K562 (cell line): ENCODE measurements around the gene NDFIP1. TPM values are rescaled to one million over a fixed set of nuclear protein-coding genes. Genes with fewer than 3 reads are reported as not detected.

ENCODE experiments used
- ATAC-seq: fragments of 200-7000 bp; cut with Tn5 transposase; 3 replicates; pipeline ENCODE4 v1.9.1; 2020; ENCODE audit warnings: moderate library complexity
- BruUV-seq: library from RNA; stranded (reverse); fragments of 400-500 nt; replicated peaks from 2 replicates; lab custom pipeline; 2021; lab: Mats Ljungman, UMichigan
- CTCF ChIA-PET: fragments of 300-600 bp; formaldehyde crosslinking; extraction: SDS; loops from one replicate; lab custom pipeline; 2021; ENCODE audit warnings: low intra/inter-chr PET ratio; lab: Yijun Ruan, JAX
- POLR2A ChIA-PET: fragments of 300-600, 350-650 bp; sonication (Branson Sonifier 250); formaldehyde crosslinking; extraction: SDS; loops from one replicate; lab custom pipeline; 2021; ENCODE audit warnings: antibody characterized with exemption, inconsistent platforms; lab: Yijun Ruan, JAX
- DNase-seq, 4 experiments: peaks; one replicate each; pipeline versions ENCODE4 v3.0.0 to v3.0.0-alpha.2; 2011 to 2018; ENCODE audit warnings: low spot score in 3 of 4, mixed read lengths in 3 of 4; ENCODE audit errors: extremely low read depth in 1 of 4
- FAIRE-seq: peaks from 2 replicates; lab custom pipeline; 2011; peaks lifted over from hg19 to GRCh38; lab: Jason Lieb, UNC
- H2AFZ ChIP-seq: 2 replicates; pipeline ENCODE4 v1.6.0; 2011; ENCODE audit warnings: low read depth, low read length, control low read depth, inconsistent platforms
- H3K27ac ChIP-seq: fragments of 200-600 bp; 3 replicates; pipeline ENCODE4 v1.8.0; 2011; ENCODE audit warnings: low read depth, mild to moderate bottlenecking, control low read depth, inconsistent platforms, low read length, moderate library complexity, mixed read lengths; ENCODE audit errors: extremely low read depth
- H3K27me3 ChIP-seq, 2 experiments: fragments of 300-600 bp in 1 of 2; 2 replicates in 1 of 2; 3 replicates in 1 of 2; pipeline versions ENCODE4 v1.6.0 to v1.8.0; 2011; ENCODE audit warnings: inconsistent platforms in 2 of 2, low read length in 2 of 2, mild to moderate bottlenecking in 1 of 2, mixed read lengths in 1 of 2, moderate library complexity in 1 of 2; ENCODE audit not compliant: control insufficient read depth in 2 of 2, insufficient read depth in 2 of 2
- H3K36me3 ChIP-seq: fragments of 300-600 bp; 3 replicates; pipeline ENCODE4 v1.8.0; 2011; ENCODE audit warnings: mild to moderate bottlenecking, low read length, inconsistent platforms; ENCODE audit not compliant: control insufficient read depth, insufficient read depth
- H3K4me1 ChIP-seq, 2 experiments: fragments of 200-600 bp in 1 of 2; replicated peaks in 1 of 2; 2 replicates in 1 of 2; 3 replicates in 1 of 2; pipeline versions ENCODE4 v1.5.1 to v1.8.0; 2011; ENCODE audit warnings: inconsistent platforms in 2 of 2, low read length in 2 of 2, mild to moderate bottlenecking in 1 of 2, mixed read lengths in 1 of 2, moderate library complexity in 1 of 2; ENCODE audit not compliant: control insufficient read depth in 2 of 2, insufficient read depth in 2 of 2
- H3K4me2 ChIP-seq: 2 replicates; pipeline ENCODE4 v1.6.1; 2011; ENCODE audit warnings: low read length, control low read depth, inconsistent platforms, mixed read lengths; ENCODE audit not compliant: insufficient read depth
- H3K4me3 ChIP-seq: fragments of 200-600 bp; sonication (generic), shearing (Covaris generic); 2 replicates; pipeline ENCODE4 v1.5.1; 2016; ENCODE audit warnings: control low read depth, inconsistent platforms
- H3K79me2 ChIP-seq: fragments of 200-600 bp; 3 replicates; pipeline ENCODE4 v1.8.0; 2011; ENCODE audit warnings: low read length, inconsistent platforms; ENCODE audit not compliant: control insufficient read depth, insufficient read depth
- H3K9ac ChIP-seq, 2 experiments: 2 replicates each; pipeline versions ENCODE4 v1.6.0 to v1.6.1; 2011; ENCODE audit warnings: low read depth in 2 of 2, low read length in 2 of 2, control low read depth in 1 of 2, inconsistent platforms in 1 of 2, mild to moderate bottlenecking in 1 of 2, mixed read lengths in 1 of 2; ENCODE audit not compliant: insufficient read depth in 1 of 2
- H3K9me1 ChIP-seq: one replicate; pipeline ENCODE4 v1.6.0; 2011; ENCODE audit warnings: inconsistent platforms, mild to moderate bottlenecking, low read length, moderate library complexity; ENCODE audit not compliant: control insufficient read depth, insufficient read depth
- H3K9me3 ChIP-seq: replicated peaks from 2 replicates; pipeline ENCODE4 v1.5.1; 2011; ENCODE audit warnings: low read depth, low read length, inconsistent platforms; ENCODE audit not compliant: control insufficient read depth, insufficient read depth
- H4K20me1 ChIP-seq: replicated peaks from 2 replicates; pipeline ENCODE4 v1.6.1; 2011; ENCODE audit warnings: low read length, inconsistent platforms, mixed read lengths; ENCODE audit not compliant: control insufficient read depth, insufficient read depth
- ATF6 ChIP-seq: sonication (generic); formaldehyde crosslinking; IDR thresholded peaks from 2 replicates; pipeline ENCODE4 v1.4.0; 2020; ENCODE audit warnings: mild to moderate bottlenecking, missing genetic modification reagents
- CCNT2 ChIP-seq: IDR thresholded peaks from 2 replicates; pipeline ENCODE4 v1.6.1; 2011; ENCODE audit warnings: borderline replicate concordance, low read depth, mild to moderate bottlenecking, moderate library complexity, mixed read lengths, low read length; ENCODE audit not compliant: insufficient read length; ENCODE audit errors: extremely low read depth
- CTCFL ChIP-seq: IDR thresholded peaks from 2 replicates; pipeline ENCODE4 v1.6.1; 2011; ENCODE audit warnings: borderline replicate concordance, low read depth, mild to moderate bottlenecking, moderate library complexity, low read length; ENCODE audit not compliant: insufficient read depth, poor library complexity, severe bottlenecking
- KDM5B ChIP-seq: fragments of 200-600 bp; sonication (generic); IDR thresholded peaks from 2 replicates; pipeline ENCODE4 v1.6.1; 2012; ENCODE audit warnings: low read depth, mild to moderate bottlenecking, moderate library complexity, low read length, control low read depth, inconsistent platforms; ENCODE audit not compliant: insufficient replicate concordance
- KHSRP ChIP-seq: fragments of 450-650 bp; IDR thresholded peaks from 2 replicates; pipeline ENCODE4 v1.6.1; 2017
- MCM7 ChIP-seq, 2 experiments: fragments of 450-650 bp; IDR thresholded peaks; 2 replicates each; pipeline ENCODE4 v1.6.1; 2016 to 2018
- NFIC ChIP-seq: fragments of 450-650 bp; IDR thresholded peaks from 2 replicates; pipeline ENCODE4 v1.6.1; 2017; ENCODE audit warnings: mild to moderate bottlenecking, inconsistent platforms
- RBM22 ChIP-seq: fragments of 200-400 bp; formaldehyde crosslinking; IDR thresholded peaks from 2 replicates; pipeline ENCODE4 v1.6.1; 2018; ENCODE audit warnings: low read length, low read depth; ENCODE audit not compliant: poor library complexity, severe bottlenecking
- ZBTB1 ChIP-seq: sonication (generic); formaldehyde crosslinking; IDR thresholded peaks from 2 replicates; pipeline ENCODE4 v1.8.1; 2023; ENCODE audit warnings: missing genetic modification reagents, low read depth, mild to moderate bottlenecking, borderline replicate concordance
- ZNF764 ChIP-seq: fragments of 250-450 bp; sonication (Bioruptor Pico); IDR thresholded peaks from 2 replicates; pipeline ENCODE4 v1.4.0; 2020; ENCODE audit warnings: low read depth, mild to moderate bottlenecking, moderate library complexity
- WGBS: fragments of 100-300 bp; shearing (Covaris generic); methylation state at CpG from one replicate; pipeline ENCODE4 v1.1.6; 2016; ENCODE audit warnings: low coverage, mixed read lengths; ENCODE audit not compliant: insufficient coverage; ENCODE audit errors: missing lambda C conversion rate; 5-methylcytosine and 5-hydroxymethylcytosine counted together
- in situ Hi-C: fragments of 300-500 bp; cut with MboI; formaldehyde crosslinking; loops from 4 replicates; pipeline ENCODE4 v1.15.0; 2018; ENCODE audit warnings: inconsistent platforms, mixed read lengths
- intact Hi-C: fragments of 100-400 bp; cut with micrococcal nuclease; formaldehyde crosslinking; loops from 2 replicates; pipeline ENCODE4 v1.14.2; 2022
- polyA plus RNA-seq, 8 experiments: library from polyadenylated mRNA; depleted of rRNA in 4 of 8; stranded (reverse) in 5 of 8; unstranded in 3 of 8; fragments of >200 nt; fragmentation: Nextera tagmentation in 2 of 8; fragmentation: Illumina TruSeq in 1 of 8; extraction: Ambion mirVana in 2 of 8; extraction: Trizol in 1 of 8; gene quantifications; 2 replicates each; pipeline versions ENCODE4 v1.2.1 to v1.2.3, GENCODE V29; 2011 to 2014; ENCODE audit warnings: inconsistent platforms in 1 of 8, missing spikeins in 1 of 8
- total RNA-seq, 7 experiments: library from RNA; depleted of rRNA in 6 of 7; stranded (reverse); fragments of >200 nt in 6 of 7; fragmentation: Illumina TruSeq in 2 of 7; extraction: Trizol in 2 of 7; gene quantifications; 2 replicates each; pipeline versions ENCODE4 v1.2.1 to v1.2.3, GENCODE V29; 2011 to 2021; ENCODE audit warnings: low replicate concordance in 1 of 7

Gene NDFIP1
- total and polyA plus RNA-seq, 9 of the 15 experiments (the other 6 are each of a cell fraction or from before 2014, with no cell fraction given) = 5.3 to 37.5 (median 31.9) TPM

- no peaks in the 10 kb centered on the region for H3K4me1 ChIP-seq
- H3K4me3 ChIP-seq = no peak overlapping the region
- FAIRE-seq = no peak
- H3K9ac ChIP-seq = no peak overlapping the region
- no peaks in the 10 kb centered on the region for H3K9me3 ChIP-seq
- H3K27me3 ChIP-seq = peaks cover 27 to 56% of the 10 kb centered on the region in 2 experiments; a peak in 4 of 5 replicates
- no peaks in the 10 kb centered on the region for H4K20me1 ChIP-seq
- DNase-seq = no peak
- POLR2A ChIA-PET = no interaction called here
- H3K36me3 ChIP-seq = no peaks in the 10 kb centered on the region
- intact Hi-C loops = no loop called here
- in situ Hi-C loops = no loop called here
- 1% methylated on average over 8 of the region's 8 CpGs for WGBS
- H3K27ac ChIP-seq = no peak overlapping the region
- H3K9me1 ChIP-seq = no peaks in the 10 kb centered on the region
- no peak for ATAC-seq
- no peaks in the 10 kb centered on the region for H3K79me2 ChIP-seq
- H2AFZ ChIP-seq = no peak overlapping the region
- BruUV-seq = no TSS peak
- CTCF ChIA-PET = no interaction called here
- H3K4me2 ChIP-seq = no peak overlapping the region
- no peak for TF ChIP-seq CCNT2
- TF ChIP-seq MCM7 (IDR thresholded peaks at IDR 0.05) = no peak
- no peak for TF ChIP-seq ATF6
- no peak for TF ChIP-seq CTCFL
- no peak for TF ChIP-seq ZNF764
- TF ChIP-seq ZBTB1 (CRISPR knock-in tag) = no peak
- TF ChIP-seq NFIC = no peak
- TF ChIP-seq KHSRP = no peak
- no peak for TF ChIP-seq KDM5B
- no peak for TF ChIP-seq RBM22
Measured at GRCh38 chr5:142199388-142199787, 90.8 kb downstream of the NDFIP1 start.
